K562 (cell line): ENCODE results near the gene ABCB7. TPM values are rescaled to one million over a fixed set of nuclear protein-coding genes. Genes with fewer than 3 reads are reported as not detected.

Experiments used
- BRD9 ChIP-seq: fragments of 450-650 bp; IDR thresholded peaks from 2 replicates; pipeline ENCODE4 v1.6.1; 2018; ENCODE audit warnings: low read depth; ENCODE audit not compliant: partially characterized antibody
- MGA ChIP-seq: fragments of 450-650 bp; IDR thresholded peaks from 2 replicates; pipeline ENCODE4 v1.6.1; 2016; ENCODE audit warnings: mild to moderate bottlenecking, moderate library complexity
- MYBL2 ChIP-seq, 2 experiments: fragments of 450-650 bp in 1 of 2; sonication (generic) in 1 of 2; formaldehyde crosslinking in 1 of 2; IDR thresholded peaks; 2 replicates each; pipeline versions ENCODE4 v1.6.1 to v1.8.1; 2017 to 2022; ENCODE audit warnings: borderline replicate concordance in 1 of 2, inconsistent platforms in 1 of 2, low read depth in 1 of 2, mild to moderate bottlenecking in 1 of 2, missing genetic modification reagents in 1 of 2, moderate library complexity in 1 of 2
- NFE2 ChIP-seq: IDR thresholded peaks from 2 replicates; pipeline ENCODE4 v1.6.1; 2014; ENCODE audit warnings: antibody characterized with exemption, low read depth
- ZNF766 ChIP-seq: fragments of 200-800 bp; sonication (Bioruptor generic); conservative IDR thresholded peaks from 2 replicates; pipeline ENCODE4 v1.6.1; 2016; ENCODE audit warnings: missing genetic modification characterization, missing compliant biosample characterization
- polyA plus RNA-seq, 8 experiments: library from polyadenylated mRNA; depleted of rRNA in 4 of 8; stranded (reverse) in 5 of 8; unstranded in 3 of 8; fragments of >200 nt; fragmentation: Nextera tagmentation in 2 of 8; fragmentation: Illumina TruSeq in 1 of 8; extraction: Ambion mirVana in 2 of 8; extraction: Trizol in 1 of 8; gene quantifications; 2 replicates each; pipeline versions ENCODE4 v1.2.1 to v1.2.3, GENCODE V29; 2011 to 2014; ENCODE audit warnings: inconsistent platforms in 1 of 8, missing spikeins in 1 of 8
- total RNA-seq, 7 experiments: library from RNA; depleted of rRNA in 6 of 7; stranded (reverse); fragments of >200 nt in 6 of 7; fragmentation: Illumina TruSeq in 2 of 7; extraction: Trizol in 2 of 7; gene quantifications; 2 replicates each; pipeline versions ENCODE4 v1.2.1 to v1.2.3, GENCODE V29; 2011 to 2021; ENCODE audit warnings: low replicate concordance in 1 of 7

ABCB7 gene
- total and polyA plus RNA-seq, 9 of the 15 experiments (the other 6 are each of a cell fraction or from before 2014, with no cell fraction given): 18.3 to 46.2 (median 24.2) TPM

- no peak for TF ChIP-seq MGA
- TF ChIP-seq BRD9: no peak
- TF ChIP-seq NFE2: peak; percentile 38; the same call in 1 of the 2 replicates
- TF ChIP-seq MYBL2 (IDR thresholded peaks at IDR 0.05; ENCODE audit: low read depth): no peak
- TF ChIP-seq MYBL2 (CRISPR knock-in tag; IDR thresholded peaks at IDR 0.05; ENCODE audit: borderline replicate concordance): no peak
- no peak for TF ChIP-seq ZNF766
- TF ChIP-seq, all 486 proteins: peak for 2
Observed at GRCh38 chrX:75106772-75107171, 49.3 kb downstream of the ABCB7 start (continued).
